NCI-H146 (cell line): ENCODE results near the gene DFFB.

Source experiments
- DNase-seq: peaks from one replicate; lab custom pipeline; 2025; lab: John Stamatoyannopoulos, UW

The DFFB gene

DNA sequence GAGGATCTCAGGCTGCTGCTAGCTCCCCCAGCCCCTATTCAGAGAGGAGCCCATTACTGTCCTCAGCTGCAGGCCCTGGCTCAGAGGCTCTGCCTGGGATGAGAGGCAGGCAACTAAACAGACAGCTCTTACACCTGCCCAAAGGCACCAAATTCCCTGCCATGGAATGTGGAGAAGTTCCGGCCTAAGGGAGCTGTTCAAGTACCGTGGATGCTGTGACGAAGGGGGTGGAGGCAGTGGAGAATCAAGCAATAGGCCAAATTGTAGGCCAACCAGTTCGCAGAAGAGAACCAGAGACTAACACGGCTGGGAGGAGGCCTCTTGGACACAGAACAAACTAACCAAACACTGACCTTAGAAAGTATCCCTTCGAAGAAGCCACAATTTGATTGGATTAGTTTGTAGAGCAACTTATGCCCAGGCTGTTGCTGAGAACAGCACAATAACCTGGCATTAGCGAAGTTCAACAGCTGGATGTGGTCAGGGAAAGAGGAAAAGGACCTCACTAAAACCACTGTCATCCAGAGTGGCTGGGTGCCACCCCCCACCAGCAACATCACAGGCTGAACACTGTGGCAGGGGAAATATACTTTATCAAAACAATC, 39.2 kb downstream of the DFFB start:
- DNase-seq: no peak

DNA sequence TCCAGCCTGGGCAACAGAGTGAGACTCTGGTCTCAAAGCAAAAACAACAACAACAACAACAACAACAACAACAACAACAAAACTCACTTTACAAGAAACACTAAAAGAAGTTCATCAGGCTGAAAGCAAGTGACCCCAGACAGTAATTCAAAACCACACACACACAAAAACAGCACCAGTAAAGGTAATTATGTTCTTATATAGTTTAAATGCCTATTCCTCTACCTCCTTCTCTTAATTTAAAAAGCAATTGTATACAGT, 41.1 kb downstream of the DFFB start:
- no peak for DNase-seq

DNA sequence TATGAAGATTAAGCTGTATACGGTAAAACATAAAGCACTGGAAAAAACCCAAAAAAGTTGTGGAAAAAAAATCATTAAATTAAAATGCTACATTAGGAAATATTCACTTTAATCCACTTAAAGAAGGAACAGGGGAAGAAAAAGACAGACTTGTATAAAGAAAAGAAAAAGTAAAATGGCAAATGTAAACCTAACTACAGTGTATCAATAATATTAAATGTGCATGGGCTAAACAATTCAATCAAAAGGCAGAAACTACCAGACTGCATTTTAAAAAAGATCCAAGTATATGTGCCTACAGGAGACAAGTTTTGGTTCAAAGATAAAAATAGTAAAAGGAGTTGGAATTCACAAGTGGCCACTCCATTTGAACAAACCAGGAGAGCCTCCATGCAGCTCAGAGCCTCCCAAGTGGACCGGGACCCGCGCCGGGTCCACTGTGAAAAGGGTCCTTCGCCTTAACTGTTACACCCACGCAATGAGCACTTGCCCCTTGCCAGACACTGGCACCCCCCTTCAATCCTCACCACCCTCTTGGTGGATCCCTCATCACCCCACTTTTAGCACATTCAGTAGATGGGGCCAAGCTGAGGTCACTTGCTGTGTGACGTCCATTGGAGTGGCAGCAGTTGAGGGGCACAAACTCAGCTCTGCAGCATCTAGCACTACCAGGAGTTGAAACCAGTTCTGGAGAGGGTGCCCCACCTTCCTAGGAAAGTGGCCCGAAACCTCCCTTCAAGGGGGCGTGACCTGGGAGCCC, 41.9 kb downstream of the DFFB start:
- DNase-seq: no peak

DNA sequence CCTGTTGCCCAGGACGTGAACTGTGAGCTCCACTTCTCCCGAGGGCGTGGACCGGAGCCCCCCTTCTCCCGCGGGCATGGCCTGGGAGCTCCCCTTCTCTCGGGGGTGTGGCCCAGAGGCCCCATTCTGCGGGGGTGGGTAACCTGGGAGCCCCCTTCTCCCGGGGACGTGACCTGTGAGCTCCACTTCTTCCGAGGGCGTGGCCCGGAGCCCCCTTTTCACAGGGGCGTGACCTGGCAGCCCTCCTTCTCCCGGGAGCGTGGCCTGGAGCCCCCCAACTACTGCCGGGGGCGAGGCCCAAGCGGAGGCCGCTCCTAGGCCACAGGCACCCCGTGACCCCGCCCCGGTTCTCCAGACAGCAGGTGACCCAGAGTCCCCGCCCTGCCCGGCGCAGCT, 42.5 kb downstream of the DFFB start:
- DNase-seq: no peak

DNA sequence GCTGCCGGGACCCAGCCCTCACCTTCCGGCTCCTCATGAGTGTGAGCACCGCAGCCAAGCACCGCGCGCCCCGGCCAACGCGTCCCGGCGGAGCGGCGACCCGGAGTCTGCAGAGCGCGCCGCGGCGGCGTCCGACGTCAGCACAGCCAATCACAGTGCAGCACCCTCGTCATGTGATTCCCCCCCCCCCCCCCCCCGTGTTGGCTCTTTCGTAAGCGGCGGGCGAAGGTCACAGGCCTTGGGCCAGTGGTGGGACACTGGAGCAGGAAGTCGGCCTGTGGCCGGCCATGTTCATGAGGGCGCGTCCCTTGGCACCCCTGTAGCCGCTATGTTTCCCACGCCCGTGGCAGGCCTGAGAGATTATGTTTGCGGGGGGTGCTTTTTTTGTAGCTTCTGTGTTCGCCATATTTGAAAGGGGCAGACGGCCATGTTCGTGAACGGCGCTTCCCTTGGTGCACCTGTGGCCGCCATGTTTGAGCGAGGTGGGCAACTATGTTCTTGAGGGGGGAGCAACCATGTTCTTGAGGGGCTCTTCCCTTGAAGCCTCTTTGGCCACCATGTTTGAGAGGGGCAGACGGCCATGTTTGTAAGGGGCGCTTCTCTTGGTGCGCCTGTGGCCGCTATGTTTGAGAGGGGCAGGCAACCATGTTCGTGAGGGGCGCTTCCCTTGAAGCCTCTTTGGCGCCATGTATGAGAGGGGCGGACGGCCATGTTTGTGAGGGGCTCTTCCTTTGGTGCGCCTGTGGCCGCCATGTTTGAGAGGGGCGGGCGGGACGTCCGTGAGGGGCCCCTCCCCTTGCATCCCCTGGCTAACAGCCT, 43.1 kb downstream of the DFFB start, which contains the start of gene C1orf174:
Gene C1orf174, minus strand, starts transcription at position 123 of the 819 bp plus-strand sequence. Its CDS starts 86 bp downstream, at position 37.
- peak; percentile 96 for DNase-seq

DNA sequence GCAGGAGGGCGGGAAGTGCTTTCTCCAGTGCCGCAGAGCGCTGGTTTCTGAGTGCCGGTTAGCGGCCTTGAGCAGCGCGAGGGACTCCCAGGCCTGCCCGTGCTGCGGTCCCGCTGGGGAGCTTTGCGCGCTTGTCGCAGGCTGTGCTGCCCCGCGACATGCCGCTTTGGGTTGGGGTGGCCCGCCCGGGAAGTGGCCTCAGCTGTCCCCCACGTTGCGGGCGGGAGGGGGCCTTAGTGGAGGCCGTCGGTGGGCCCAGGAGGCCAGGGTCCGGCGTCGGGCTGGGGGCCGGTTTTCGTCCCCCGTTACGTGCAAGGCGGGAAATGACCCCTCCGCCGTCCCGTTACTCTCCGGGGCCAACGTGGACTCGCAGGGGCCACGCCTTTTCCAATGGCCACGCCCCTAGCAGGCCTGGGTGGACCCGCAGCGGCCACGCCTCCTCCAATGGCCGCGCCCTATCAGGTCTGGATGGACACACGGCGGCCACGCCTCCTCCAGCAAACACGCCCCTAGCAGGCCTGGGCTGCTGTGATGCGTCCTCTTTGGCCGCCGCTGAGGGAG, 43.8 kb downstream of the DFFB start:
- DNase-seq: peak; percentile 90

DNA sequence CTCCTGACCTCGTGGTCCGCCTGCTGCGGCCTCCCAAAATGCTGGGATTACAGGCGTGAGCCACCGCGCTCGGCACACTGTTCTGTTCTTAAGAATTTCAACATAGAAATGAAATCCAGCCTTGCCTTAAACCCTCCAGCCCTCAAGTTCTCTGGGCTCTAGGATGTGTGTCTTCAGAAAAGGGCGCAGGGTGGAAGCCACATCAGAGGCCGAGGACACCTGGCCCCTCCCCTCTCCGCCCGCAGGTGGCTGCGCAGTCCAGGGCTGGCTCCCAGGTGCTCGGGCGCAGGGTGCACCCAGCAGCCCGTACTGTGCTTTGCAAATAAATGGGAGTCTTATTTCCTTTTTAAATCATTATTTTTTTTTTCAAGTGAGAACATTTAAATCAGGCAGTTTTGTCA, 44.8 kb downstream of the DFFB start:
- no peak for DNase-seq

DNA sequence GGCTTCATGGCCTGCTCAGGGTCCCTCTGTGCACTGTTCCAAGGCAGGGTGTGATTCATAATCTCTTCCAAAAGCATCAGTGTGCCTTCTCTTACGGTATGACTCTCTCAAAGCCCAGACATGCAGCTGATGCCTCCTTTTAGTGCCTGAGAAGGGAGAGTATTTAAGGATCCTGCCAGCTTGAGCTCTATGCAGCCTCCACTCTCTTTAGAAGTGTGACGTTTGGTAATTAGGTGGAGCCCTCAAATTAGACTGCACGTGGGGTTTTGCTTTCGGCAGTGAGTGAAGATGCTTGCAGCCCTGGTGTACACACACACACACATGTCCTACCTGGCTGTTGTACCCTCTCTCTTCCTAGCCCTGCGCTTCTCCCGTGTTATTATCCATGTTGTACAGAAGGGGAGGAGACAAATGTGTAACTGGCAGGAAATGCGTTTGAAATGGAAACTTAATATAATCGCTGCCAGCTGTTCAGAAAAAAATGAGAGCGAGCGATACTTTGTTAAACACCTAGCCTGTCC, 45.4 kb downstream of the DFFB start:
- DNase-seq: no peak

DNA sequence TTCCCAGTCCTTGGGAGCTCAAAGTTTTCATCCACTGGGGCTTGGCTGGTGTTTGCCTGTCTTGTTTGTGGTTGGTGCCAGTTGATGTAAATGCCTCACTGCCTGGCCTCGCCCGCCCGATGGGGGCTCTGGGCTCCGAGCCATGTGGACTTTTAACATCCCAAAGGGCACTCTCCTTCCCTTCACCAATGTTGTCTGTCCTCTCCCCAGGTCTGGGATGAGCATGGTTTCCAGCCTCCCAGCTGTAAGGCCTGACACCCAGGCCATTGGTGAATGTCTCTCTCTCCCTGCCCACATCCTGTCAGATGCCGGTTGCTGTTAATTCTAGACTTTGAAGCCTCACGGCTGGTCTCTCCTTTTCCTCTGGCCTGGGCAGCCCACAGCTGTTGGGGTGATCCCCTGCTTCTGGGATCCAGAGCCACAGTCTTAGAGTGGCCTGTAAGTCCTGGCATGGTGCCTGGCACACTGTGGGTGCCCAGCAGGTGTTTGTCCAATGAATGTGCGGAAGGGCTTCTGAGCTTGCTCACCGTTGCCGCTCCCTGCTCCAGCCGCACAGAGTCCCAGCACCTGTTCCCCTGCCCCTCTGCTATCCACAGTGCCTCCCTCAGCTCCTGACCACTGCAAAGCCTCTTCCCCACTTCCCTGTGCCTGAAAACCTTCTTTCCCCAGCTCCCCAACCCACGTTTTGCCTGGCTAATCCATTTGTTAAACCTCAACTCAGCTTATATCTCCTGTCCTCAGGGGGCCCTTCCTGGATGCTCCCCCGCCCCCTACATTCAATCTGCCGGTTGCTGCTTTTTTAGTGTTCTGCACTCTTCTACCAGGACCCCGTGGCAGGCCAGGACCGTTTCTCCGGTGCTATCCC, 46.1 kb downstream of the DFFB start:
- DNase-seq: peak; percentile 32

DNA sequence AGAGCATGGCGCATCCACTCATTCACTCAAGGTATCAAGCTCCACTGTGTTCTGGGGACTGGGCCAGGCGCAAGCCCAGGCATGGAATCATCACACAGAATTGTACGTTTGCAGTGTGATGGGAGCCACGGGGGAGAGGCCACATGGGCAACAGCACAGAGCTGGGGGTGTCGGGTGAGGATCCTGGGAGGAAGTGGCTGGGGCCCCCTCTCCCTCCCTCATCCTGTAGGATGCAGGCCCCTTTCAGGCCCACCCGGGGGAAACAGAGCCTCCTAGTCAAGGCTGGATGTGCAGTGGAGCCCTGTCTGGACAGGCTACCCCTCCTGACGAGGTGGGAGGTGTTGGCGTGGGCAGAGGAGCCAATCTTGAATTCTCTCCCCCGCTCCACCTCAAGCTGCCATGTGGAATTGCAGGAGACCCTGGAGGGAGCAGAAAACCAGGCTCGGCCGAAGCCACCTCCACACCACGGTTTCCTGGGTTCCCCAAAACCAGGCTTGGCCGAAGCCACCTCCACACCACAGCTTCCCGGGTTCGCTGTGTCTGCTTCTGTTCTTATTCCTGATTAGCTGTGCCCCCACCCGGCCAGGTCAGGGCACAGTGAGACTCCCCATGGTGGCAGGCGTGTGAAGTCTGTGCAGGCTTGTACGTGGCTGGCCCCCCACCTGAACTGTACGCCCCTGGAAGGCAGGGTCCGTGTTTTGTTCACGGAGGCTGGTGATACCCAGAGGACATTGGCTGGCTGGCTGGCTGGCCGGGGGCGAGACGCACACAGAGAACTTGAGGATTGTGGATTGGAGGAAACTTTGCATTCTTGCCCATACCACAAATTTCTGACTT, 46.9 kb downstream of the DFFB start:
- no peak for DNase-seq

DNA sequence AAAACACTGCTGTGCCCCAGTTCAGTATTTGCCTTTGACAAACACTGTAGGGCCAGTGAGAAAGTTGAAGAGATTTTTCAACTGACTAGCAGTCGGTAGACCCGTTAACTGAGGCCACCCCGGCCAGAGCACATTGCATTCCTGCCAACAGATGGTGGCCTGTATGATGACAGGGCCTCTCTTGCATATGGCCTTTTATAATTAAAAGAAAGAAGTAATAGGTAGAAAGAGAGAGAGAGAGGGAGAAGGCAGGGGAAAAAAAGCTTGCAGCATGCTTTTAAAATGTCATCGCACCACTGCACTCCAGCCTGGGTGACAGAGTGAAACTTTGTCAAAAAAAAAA, 47.5 kb downstream of the DFFB start:
- no peak for DNase-seq

DNA sequence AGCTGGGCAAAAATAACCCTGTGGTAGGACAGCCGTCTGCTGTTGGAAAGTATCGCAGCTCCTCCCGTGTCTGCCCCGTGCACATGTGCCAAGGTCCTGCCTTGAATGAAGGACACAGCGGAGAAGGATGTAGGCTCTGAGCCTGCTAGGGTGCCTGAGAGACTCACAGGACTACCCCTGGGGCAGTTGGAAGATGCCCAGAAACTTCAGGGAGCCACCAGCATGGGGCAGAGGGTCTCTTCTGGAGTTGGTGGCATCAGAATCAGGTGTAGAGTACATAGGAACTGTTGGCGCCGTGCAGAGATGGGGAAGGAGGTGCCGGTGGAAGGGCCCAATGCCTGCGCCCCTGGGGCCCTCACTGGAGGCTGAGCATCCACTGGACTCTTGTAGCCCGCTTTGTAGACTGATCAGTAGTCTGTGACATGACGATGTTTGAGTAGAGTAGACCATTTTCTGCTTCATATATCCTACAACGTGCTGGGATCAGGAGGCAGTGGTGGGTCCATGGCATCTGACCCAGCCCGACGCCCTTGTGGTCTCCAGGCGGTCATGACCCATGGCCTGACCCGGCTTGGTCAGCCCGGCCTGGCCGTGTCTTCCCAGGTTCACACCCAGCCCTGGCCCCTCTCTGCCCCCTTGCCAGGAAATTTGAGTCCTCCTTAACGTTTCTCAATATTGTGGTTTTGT, 48.1 kb downstream of the DFFB start:
- DNase-seq: no peak

DNA sequence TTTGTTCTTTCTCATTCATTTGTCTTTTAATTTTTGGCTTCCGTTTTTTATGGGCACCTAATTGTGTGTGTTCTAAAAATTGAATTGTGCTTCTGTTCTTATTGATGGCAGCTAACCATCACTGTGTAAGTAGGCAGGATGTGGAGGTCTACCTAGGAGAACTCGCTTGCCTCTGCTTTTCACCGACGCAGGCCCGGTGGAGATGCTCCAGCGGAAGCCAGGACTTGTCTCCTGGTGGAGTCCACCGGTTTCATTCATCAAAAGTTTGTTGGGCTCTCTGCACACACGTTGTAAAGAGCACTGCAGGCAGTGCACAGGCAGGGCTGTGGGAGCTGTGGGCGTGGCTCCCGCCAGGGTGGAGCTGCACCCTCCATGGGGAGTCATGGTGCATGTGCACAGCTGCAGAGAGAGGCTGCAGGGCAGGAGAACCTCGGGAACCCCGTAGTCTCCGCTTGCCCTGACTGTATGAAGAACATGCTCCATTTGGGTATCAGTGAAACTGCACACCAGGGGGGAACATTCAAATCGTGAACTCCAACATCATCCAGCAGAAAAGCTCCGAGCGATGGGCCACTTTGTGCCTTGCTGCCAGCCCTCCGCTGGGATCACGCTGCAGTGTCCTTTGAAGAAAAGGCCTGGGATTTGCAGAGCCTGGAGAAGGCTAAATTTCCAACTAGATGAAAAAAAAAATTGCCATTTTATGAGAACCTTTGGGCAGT, 48.8 kb downstream of the DFFB start:
- peak; percentile 5 for DNase-seq

DNA sequence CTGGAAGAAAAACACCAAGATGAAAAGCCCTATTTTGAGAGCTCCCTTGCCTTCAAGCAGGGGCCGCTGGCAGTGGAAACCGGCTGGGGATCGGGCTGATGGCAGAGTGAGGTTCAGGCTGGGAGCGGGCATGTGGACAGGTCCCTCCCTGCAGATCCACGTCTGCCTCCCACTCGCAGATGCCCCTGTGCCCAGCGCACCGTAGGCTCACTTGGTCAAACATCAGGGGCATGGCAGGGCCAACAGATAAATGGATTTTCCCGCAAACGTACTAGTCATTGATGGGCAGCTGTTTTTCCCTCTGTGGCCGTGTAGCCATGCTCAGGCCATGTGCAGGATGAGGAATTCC, 49.4 kb downstream of the DFFB start:
- DNase-seq: no peak

DNA sequence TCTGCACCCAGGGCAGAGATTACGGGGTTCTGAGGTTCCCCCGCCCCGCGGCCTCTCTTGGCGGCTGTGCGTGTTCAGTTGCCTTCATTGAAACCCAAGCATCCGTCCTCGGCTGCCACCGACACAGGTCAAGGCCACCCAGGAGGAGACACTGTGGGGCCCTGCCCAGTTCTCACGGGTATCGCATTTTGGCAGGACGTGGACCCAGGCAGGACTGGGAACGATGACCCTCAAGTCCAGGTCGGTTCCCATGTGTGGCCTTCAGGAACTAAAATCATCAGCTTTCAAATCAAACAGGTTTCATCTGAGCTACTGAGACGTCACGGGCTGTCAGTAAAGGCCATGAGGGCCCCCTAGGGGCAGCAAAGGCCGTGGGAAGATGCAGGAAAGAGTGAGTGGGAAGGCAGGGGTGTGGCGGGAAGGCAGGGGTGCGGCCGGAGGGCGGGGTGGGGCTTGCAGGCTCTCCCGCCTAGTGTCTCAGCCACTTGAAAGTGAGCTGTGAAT, 49.8 kb downstream of the DFFB start:
- DNase-seq: no peak

DNA sequence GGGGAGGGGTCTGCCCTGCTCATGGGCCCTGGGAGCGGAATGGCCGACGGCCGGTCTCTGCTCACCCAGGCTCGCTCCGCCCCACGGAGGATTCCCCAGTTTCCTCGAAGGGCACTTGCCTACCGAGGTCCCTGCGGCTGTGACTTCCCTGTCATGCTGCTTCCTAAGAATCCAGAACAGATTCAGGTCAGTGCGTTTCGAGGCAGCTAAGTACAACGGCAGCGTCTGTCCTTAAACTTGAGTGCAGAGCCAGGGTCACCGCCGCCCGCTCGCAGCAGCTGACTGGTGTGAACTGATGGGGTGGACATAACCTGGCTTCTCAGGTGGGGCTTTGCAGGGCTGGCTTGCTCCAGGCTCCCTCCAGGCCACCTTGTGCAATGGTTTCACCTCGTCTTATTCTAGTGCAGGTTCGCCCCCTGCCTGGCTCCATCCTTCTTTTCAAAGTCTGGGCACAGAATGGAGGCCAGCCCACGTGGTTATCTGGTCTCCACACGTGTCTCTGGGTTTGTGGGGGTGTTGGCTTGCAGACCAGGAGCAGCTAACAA, 50.4 kb downstream of the DFFB start:
- no peak for DNase-seq

DNA sequence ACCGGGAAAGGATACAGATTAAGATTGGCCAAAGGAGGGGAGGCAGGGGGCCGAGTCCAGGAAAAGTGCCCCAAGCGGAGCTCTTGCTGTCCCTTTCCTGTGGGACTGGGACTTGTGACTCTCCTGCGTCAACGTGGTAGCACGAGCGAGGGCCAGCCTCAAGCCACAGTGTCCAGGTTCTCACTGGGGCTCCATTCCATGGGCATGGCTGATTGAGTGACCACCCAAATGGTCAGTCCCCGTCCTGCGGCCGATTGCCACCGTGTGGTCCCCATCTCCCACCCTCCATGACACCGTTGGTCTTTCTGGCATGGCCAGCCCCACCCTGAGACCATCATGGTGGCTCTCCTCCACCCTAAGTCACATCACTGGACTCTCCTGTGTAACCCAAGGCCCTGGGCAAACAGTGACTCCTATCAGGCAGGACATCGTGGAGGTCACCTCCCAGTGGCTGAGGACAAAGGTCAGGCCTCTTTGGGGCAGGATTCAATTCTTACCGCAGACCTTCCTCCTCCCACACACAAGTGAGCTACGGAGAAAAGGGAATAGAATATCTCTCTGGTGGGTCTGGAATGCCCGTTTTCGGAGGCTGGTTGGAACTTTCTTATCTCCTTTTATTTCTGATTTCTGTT, 51.7 kb downstream of the DFFB start:
- no peak for DNase-seq

DNA sequence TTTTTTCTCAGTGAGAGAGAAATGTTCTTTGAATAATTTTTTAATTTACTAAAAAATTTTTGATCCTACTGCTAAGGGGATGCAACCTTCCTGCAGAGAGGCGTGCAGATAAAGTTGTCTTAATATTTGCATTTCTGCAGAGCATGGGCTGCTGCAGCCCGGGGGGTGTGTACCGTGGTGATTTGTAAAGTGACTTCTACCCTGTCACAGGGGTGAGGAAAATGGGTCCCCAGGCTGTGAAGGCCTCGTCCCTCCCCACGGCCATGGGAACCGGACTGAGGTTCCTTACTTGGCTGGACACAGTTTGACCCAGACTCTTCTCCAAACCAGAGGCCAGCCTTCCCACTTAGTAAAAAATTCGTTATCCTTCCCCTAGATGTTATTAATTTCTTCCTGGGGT, 52.3 kb downstream of the DFFB start:
- DNase-seq: peak; percentile 28
